HG03039 (cell line): ENCODE results near the gene PLCB1.

Source experiments
- ATAC-seq: cut with Tn5 transposase; IDR thresholded peaks from one replicate; pipeline ENCODE4 v1.9.1; 2021; ENCODE audit warnings: mild to moderate bottlenecking, moderate library complexity; ENCODE audit not compliant: unreplicated experiment

The PLCB1 gene

GRCh38 chr20:8128291-8129060 lies 3.6 kb upstream of the PLCB1 start:
- no peak for ATAC-seq

- ATAC-seq: no peak
Observed at GRCh38 chr20:8129211-8129976, 2.7 kb upstream of the PLCB1 start.

- ATAC-seq: no peak
Observed at GRCh38 chr20:8130840-8131526, 1.1 kb upstream of the PLCB1 start.

- ATAC-seq: no peak
Observed at GRCh38 chr20:8132484-8133309, 631 bp downstream of the PLCB1 start.

GRCh38 chr20:8133310-8133768 lies 1.3 kb downstream of the PLCB1 start:
- ATAC-seq: no peak

- no peak for ATAC-seq
Observed at GRCh38 chr20:8133851-8134451, 1.9 kb downstream of the PLCB1 start.

GRCh38 chr20:8139899-8140298 lies 7.8 kb downstream of the PLCB1 start:
- no peak for ATAC-seq

- no peak for ATAC-seq
Observed at GRCh38 chr20:8143474-8143873, 11.4 kb downstream of the PLCB1 start.

GRCh38 chr20:8144282-8145245 lies 12.5 kb downstream of the PLCB1 start:
- no peak for ATAC-seq

GRCh38 chr20:8145246-8146168 lies 13.4 kb downstream of the PLCB1 start:
- no peak for ATAC-seq

- no peak for ATAC-seq
Observed at GRCh38 chr20:8147476-8147875, 15.4 kb downstream of the PLCB1 start.

- no peak for ATAC-seq
Observed at GRCh38 chr20:8148501-8148900, 16.4 kb downstream of the PLCB1 start.

GRCh38 chr20:8150591-8150990 lies 18.5 kb downstream of the PLCB1 start:
- no peak for ATAC-seq

GRCh38 chr20:8151372-8151771 lies 19.3 kb downstream of the PLCB1 start:
- no peak for ATAC-seq

- ATAC-seq: no peak
Observed at GRCh38 chr20:8152183-8152582, 20.1 kb downstream of the PLCB1 start.

GRCh38 chr20:8152847-8153246 lies 20.8 kb downstream of the PLCB1 start:
- ATAC-seq: no peak

- no peak for ATAC-seq
Observed at GRCh38 chr20:8153281-8153908, 21.3 kb downstream of the PLCB1 start.

- ATAC-seq: no peak
Observed at GRCh38 chr20:8154638-8155037, 22.6 kb downstream of the PLCB1 start.
